Upper lobe of left lung (tissue), 4 donors: ENCODE data around the gene ITPR2.

ENCODE experiments used
- EP300 ChIP-seq, 4 donors: sonication (generic); formaldehyde crosslinking; IDR thresholded peaks; one replicate each; pipeline ENCODE4 v1.5.1; 2017; ENCODE audit warnings: antibody characterized with exemption in 4 of 4, control low read depth in 2 of 4
- POLR2AphosphoS5 ChIP-seq, 2 donors: sonication (generic); formaldehyde crosslinking; IDR thresholded peaks; one replicate each; pipeline ENCODE4 v1.5.1; 2017; ENCODE audit warnings: antibody characterized with exemption in 2 of 2
- TF ChIP-seq, protein P1 (sequence below), 6 experiments: fragments of 450-650 bp in 4 of 6; fragments of 200-600 bp in 2 of 6; sonication (generic) in 2 of 6; IDR thresholded peaks; one replicate each; pipeline ENCODE4 v1.5.1; 2016 to 2019; ENCODE audit warnings: antibody characterized with exemption in 6 of 6

DNA sequence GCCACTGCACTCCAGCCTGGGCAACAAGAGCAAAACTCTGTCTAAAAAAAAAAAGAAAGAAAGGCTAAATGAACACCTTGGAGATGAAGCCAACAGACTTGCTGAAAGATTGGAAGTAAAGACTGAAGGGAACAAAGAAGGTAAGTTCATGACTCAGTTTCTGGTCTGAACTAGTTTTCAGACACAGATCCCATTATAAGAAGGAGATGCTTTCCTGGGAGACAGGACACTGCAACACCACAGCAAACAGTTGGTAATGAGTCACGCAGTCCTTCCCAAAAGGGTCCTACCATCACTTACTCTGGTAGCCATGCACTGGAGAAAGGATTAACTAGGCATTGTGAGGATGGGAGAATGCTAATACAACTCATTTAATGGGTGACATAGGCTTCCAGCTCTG lies 540.4 kb downstream of the ITPR2 start:
- TF ChIP-seq, protein P1, sequence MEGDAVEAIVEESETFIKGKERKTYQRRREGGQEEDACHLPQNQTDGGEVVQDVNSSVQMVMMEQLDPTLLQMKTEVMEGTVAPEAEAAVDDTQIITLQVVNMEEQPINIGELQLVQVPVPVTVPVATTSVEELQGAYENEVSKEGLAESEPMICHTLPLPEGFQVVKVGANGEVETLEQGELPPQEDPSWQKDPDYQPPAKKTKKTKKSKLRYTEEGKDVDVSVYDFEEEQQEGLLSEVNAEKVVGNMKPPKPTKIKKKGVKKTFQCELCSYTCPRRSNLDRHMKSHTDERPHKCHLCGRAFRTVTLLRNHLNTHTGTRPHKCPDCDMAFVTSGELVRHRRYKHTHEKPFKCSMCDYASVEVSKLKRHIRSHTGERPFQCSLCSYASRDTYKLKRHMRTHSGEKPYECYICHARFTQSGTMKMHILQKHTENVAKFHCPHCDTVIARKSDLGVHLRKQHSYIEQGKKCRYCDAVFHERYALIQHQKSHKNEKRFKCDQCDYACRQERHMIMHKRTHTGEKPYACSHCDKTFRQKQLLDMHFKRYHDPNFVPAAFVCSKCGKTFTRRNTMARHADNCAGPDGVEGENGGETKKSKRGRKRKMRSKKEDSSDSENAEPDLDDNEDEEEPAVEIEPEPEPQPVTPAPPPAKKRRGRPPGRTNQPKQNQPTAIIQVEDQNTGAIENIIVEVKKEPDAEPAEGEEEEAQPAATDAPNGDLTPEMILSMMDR (IDR thresholded peaks at IDR 0.05) = no peak
- TF ChIP-seq POLR2AphosphoS5 (IDR thresholded peaks at IDR 0.05) = no peak
- no peak for TF ChIP-seq EP300 (IDR thresholded peaks at IDR 0.05)
